Panc1 (cell line): ENCODE measurements around the gene VPS51.

Experiments used
- CTCF ChIP-seq: fragments of 450-650 bp; IDR thresholded peaks from 2 replicates; pipeline ENCODE4 v1.5.1; 2017; ENCODE audit warnings: mild to moderate bottlenecking
- POLR2AphosphoS5 ChIP-seq: IDR thresholded peaks from 2 replicates; pipeline ENCODE4 v1.6.1; 2012; ENCODE audit warnings: mild to moderate bottlenecking, low read depth, low read length, moderate library complexity
- REST ChIP-seq, 2 experiments: IDR thresholded peaks; 2 replicates each; pipeline ENCODE4 v1.6.1; 2011 to 2012; ENCODE audit warnings: low read depth in 2 of 2, control low read depth in 1 of 2, low read length in 1 of 2, mild to moderate bottlenecking in 1 of 2, moderate library complexity in 1 of 2; ENCODE audit not compliant: insufficient read depth in 1 of 2
- SIN3A ChIP-seq: IDR thresholded peaks from 2 replicates; pipeline ENCODE4 v1.6.1; 2012; ENCODE audit warnings: low read depth, mild to moderate bottlenecking, low read length, moderate library complexity, borderline replicate concordance; ENCODE audit not compliant: insufficient read depth
- TCF7L2 ChIP-seq: IDR thresholded peaks from 2 replicates; pipeline ENCODE4 v1.6.1; 2011; ENCODE audit warnings: mild to moderate bottlenecking, low read depth, low read length, inconsistent platforms

GRCh38 chr11:65078151-65078550, 17.9 kb upstream of the VPS51 start:
- TF ChIP-seq CTCF: peak; percentile 90
- no peak for TF ChIP-seq POLR2AphosphoS5
- TF ChIP-seq SIN3A: no peak
- TF ChIP-seq REST (IDR thresholded peaks at IDR 0.05; ENCODE audit: insufficient read depth in 1 of 2, low read depth in 2 of 2, low read length in 1 of 2): no peak
- no peak for TF ChIP-seq TCF7L2
